Head of caudate nucleus (tissue), 42 donors: ENCODE measurements around the gene CLPTM1L.
"Not testable (repeated sequence)": the region's sequence is repeated elsewhere in the genome, so short reads cannot be mapped to it uniquely, and the experiment has no call there.

Source experiments
- DNase-seq, 42 donors: peaks; one replicate each; pipeline versions ENCODE4 v3.0.0 to v3.0.0-alpha.2; 2020 to 2021; ENCODE audit warnings: mixed read lengths in 7 of 42
- intact Hi-C: fragments of 100-400 bp; cut with DNase I; formaldehyde crosslinking; loops from one replicate; pipeline ENCODE4 v1.15.0; 2022

Gene CLPTM1L

DNA sequence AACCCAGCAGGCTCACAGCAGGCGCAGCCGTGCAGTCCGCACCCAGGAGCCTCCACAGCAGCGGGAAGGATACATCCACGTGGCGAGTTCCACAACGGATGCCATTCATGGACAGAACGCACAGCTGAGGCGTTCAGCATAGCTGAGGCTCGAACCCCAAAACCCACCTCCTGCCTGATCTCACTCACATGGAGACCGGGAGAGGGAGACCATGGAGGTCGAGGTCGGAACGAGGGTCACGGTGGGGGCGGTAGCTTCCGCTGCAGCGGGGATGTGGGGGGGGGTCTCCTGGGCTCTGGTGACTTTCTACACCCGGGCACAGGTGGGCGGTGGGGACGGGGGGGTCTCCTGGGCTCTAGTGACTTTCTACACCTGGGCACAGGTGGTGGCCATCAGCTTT lies 67.6 kb downstream of the CLPTM1L start:
- DNase-seq, result no peak
- intact Hi-C loops, result no loop called here

DNA sequence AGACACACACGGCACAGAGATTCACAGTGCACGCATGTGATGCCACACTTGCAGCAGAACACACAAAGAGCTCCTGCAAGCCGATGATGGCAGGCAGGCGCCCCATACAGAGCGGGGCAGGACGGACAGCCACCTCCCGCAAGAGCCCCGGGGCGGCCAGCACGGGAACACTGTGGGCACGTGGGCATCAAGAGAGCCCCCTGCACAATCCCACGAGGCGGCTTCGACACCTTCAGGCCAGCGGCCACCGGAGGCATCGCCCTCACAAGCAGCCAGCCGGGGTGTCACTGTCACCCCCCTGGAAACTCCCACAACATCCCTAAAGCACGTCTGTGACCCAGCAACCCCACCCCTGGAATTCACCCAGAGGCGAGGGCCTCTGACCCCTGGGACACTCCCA lies 68.0 kb downstream of the CLPTM1L start:
- intact Hi-C loops, result no loop called here

DNA sequence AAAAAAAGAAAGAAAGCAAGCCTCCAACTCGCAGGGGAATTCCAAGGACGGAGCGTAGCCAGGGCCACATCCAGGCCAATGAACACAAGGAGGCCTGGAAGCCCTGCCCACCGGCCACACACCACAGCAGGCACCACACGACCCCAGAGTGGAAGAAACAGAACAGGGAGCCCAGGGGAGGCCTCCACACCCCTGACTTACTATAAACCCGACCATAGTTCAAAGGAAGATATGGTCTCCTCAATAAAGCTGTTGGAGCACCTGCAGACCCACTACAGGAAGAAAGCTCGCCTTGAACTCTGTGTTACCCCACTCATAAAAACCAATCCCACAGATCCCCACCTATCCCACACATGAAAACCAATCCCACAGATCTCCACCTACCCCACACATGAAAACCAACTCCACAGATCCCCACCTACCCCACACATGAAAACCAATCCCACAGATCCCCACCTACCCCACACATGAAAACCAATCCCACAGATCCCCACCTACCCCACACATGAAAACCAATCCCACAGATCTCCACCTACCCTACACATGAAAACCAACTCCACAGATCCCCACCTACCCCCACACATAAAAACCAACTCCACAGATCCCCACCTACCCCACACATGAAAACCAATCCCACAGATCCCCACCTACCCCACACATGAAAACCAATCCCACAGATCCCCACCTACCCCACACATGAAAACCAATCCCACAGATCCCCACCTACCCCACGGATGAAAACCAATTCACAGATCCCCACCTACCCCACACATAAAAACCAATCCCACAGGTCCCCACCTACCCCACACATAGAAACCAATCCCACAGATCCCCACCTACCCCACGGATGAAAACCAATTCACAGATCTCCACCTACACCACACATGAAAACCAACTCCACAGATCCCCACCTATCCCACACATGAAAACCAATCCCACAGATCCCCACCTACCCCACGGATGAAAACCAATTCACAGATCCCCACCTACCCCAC lies 69.2 kb downstream of the CLPTM1L start:
- intact Hi-C loops, DNase-seq: not testable (repeated sequence)

More for the DNA sequence above, 68.0 kb downstream of the CLPTM1L start:
- no peak for DNase-seq

DNA sequence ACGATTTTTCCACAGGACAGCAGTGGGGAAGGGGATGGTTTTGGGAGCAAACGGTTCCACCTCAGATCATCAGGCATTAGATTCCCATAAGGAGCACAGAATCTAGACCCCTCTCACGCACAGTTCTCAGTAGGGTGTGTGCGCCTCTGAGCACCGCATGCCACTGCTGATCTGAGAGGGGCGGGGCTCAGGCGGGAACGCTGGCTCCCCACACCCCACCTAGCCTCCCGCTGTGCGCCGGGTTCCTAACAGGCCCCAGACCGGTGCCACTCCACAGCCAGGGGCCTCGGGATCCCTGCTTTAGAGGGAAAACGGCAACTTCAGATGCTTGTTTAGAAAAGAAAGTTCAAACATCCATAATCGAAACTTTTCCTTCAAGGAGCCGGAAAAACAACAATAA lies 70.4 kb downstream of the CLPTM1L start:
- DNase-seq, result no peak
- intact Hi-C loops, result no loop called here

DNA sequence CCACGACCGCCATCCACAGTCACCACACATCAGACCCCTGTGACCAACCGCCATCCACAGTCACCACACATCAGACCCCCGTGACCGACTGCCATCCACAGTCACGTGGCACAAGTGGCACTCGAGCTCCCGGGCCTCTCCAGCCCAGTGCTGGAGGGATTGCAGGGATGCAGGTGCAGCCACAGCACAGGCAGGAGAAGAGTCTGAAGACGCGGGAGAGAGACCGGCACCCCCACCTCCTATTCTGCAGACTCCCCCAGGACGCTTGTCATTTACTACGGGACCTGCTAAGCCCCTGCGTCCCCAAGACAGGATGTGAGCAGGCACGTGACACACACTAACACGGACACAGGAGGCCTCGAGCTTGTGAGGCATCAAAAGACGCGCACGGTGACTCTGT lies 71.2 kb downstream of the CLPTM1L start:
- intact Hi-C loops, result no loop called here
- DNase-seq, result no peak

DNA sequence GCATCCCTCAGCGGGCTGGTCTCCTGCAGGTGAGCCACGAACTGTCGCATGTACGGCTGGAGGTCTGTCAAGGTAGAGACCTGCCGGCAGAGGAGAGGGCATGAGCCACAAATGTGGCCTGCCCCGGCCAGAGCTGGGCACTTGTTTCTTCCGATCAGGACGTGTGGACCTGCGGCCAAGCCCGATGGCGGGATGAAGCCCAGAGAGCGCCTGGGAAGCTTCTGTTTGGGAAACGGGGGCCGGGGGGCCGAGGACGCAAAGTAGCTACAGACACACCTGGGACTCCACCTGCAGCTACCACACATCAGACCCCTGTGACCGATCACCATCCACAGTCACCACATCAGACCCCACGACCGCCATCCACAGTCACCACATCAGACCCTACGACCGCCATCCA lies 72.7 kb downstream of the CLPTM1L start:
- intact Hi-C loops, result no loop called here
- no peak for DNase-seq

DNA sequence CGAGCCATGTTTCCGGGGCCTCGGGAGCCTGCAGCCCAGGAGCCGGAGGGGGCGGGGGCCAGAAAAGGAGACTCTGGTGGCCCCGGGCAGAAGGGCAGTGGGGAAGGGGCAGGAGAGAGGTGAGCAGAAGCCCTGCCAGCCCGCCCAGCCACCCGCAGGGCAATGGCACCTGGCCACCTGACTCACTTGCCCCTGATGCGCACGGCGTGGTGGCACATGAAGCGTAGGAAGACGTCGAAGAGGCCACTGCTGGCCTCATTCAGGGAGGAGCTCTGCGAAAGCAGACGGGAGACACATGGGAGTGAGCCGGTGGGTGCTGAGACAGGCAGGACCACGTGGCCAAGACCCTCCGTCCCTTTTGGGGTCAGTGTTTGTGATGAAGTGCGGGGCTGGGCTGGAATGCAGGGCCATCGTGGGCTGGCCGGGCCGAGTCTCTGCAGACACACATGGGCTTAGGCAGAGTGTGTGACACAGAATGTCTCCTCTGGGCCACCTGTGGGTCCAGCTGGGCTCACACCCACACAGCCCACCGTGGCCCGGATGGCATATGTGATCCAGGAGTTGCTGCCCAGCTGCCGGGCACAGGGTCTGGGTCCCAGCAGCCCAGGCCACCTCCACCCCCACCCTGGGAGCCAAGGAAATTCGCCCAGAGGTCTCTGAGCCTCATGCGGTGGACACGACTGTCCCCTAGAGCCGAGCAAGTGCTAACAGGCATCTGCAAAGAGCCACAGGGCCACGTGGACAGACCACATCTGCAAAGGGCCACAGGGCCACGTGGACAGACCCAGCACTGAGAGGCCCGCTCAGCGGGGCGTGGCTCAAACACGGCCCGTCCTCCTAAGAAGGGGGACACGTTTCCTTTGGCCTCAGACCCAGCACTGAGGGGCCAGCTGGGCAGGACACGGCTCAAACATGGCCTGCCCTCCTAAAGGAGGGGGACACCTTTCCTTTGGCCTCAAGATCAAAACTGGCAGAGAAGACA lies 73.7 kb downstream of the CLPTM1L start:
- intact Hi-C loops, result no loop called here

DNA sequence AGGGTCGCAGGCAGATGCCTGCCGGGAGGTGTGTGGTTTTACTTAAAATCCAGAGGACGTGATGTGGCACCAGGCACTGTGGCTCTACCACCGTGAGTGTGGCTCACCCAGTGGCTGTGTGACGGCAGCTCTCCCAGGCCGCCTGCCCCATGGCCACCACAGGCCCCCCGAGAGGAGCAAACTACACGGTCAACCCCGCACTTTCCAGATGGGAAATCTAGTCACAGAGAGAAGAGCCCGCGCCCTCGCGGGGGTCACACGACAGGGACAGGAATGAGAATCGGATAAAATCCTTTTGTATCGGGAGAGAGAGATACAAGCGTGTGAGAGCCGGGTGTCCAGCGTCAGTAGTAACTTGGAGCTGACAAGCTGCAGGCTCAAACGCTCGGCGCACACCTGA lies 74.5 kb downstream of the CLPTM1L start:
- intact Hi-C loops, result no loop called here
- DNase-seq, result no peak

More for the DNA sequence above, 73.7 kb downstream of the CLPTM1L start:
- DNase-seq, result no peak

DNA sequence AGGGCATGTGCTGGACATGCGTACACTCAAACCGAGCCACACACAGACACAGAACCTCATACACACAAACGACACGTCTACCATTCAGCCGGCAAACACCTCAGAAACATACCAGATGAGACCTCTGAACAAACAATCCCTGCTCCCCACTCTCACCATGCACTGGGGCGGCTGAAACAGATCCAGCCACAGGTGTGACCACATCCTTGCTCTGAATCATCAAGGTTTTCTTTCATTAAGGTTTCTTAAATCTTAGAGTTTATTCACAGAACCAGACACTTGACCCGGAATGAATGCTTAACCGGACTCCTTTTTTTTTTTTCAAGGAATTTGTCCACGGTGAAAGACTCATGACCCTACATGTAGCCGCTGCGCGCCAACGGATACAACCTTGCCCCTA lies 76.2 kb downstream of the CLPTM1L start:
- DNase-seq, result no peak
- intact Hi-C loops, result no loop called here

DNA sequence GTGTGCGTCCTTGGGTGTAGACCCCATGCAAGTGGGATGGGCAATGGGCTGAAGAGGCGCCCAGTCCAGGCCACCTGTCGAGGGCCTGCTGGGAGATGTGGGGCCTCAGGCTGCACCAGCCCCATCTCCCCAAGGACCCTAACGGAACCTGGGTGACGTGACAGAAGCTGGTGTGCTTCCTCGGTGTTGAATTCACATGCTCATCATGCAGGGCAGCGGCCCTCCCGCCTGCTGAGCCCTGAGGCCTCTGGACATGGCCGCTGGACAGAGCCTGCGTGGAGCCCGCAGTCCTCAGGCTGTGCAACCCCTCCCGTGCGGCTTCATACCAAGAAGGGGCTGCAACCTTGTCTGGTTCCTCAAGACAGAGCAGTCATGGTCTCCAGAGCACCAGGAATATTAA lies 76.8 kb downstream of the CLPTM1L start:
- DNase-seq, result no peak
- intact Hi-C loops, result no loop called here
